Measurements from ENCODE around the gene PGGHG.
"Not testable (repeated sequence)": the region's sequence is repeated elsewhere in the genome, so short reads cannot be mapped to it uniquely, and the experiment has no call there.

GRCh38 chr11:286977-287820 is 1.7 kb upstream of the PGGHG start:
- not testable (repeated sequence) for TF ChIP-seq CTCF (optimal IDR thresholded peaks at IDR 0.05 in 1 of 3, IDR thresholded peaks at IDR 0.05 in 1 of 3, conservative IDR thresholded peaks at IDR 0.05 in 1 of 3; ENCODE audit: extremely low read depth in 1 of 3, insufficient read depth in 2 of 3, low read length in 3 of 3); EZH2 (IDR thresholded peaks at IDR 0.05; ENCODE audit: low read length)

All from keratinocyte (primary cell).